GM12878 (cell line): Measurements from ENCODE around the gene ACADS.

Experiments
- CBX5 ChIP-seq: sonication (generic); IDR thresholded peaks from 2 replicates; pipeline ENCODE4 v1.6.1; 2016; ENCODE audit warnings: low read depth, moderate library complexity, mild to moderate bottlenecking, inconsistent platforms
- KDM1A ChIP-seq: fragments of 200-600 bp; sonication (generic); IDR thresholded peaks from 2 replicates; pipeline ENCODE4 v1.6.1; 2016; ENCODE audit warnings: borderline replicate concordance
- TBL1XR1 ChIP-seq: IDR thresholded peaks from 2 replicates; pipeline ENCODE4 v1.6.1; 2012; ENCODE audit warnings: low read depth, low read length, improper control_type of control experiment
- ZBTB33 ChIP-seq: fragments of 450-650 bp; IDR thresholded peaks from 2 replicates; pipeline ENCODE4 v1.6.1; 2017; ENCODE audit warnings: mild to moderate bottlenecking

- no peak for TF ChIP-seq CBX5
- no peak for TF ChIP-seq TBL1XR1
- no peak for TF ChIP-seq KDM1A
- TF ChIP-seq ZBTB33: no peak
These were observed 3.8 kb upstream of the ACADS start for GRCh38 chr12:120721866-120722265.
